Measurements from ENCODE around the gene VIL1. TPM values are rescaled to one million over a fixed set of nuclear protein-coding genes. Genes with fewer than 3 reads are reported as not detected.

Gene VIL1
- total RNA-seq, 1 experiment from 2014 or later: 0.49 TPM

GRCh38 chr2:218425531-218425930 lies 6.6 kb downstream of the VIL1 start:
- DNase-seq (ENCODE audit: low read depth, low spot score) (no peak), ATAC-seq (no peak)
- peaks cover 0 to 3% of the 10 kb centered on the region in 2 experiments; a peak in 1 of 4 replicates for H3K4me1 ChIP-seq (ENCODE audit: control insufficient read depth in 1 of 2, insufficient read depth in 2 of 2, low read length in 2 of 2)
- ChIA-PET CTCF (no interaction called here), RAD21 (ENCODE audit: low non-redundant PET in 1 of 2, low total read pairs in 2 of 2, uncharacterized antibody in 2 of 2, unreplicated experiment in 2 of 2) (no interaction called here), POLR2A (no interaction called here)
- no peaks in the 10 kb centered on the region for H3K36me3 ChIP-seq (ENCODE audit: control insufficient read depth in 1 of 2, insufficient read depth in 2 of 2, low read length in 2 of 2)
- no TSS peak for BruUV-seq (replicated peaks)
- no peaks in the 10 kb centered on the region for H3K79me2 ChIP-seq (ENCODE audit: insufficient read depth, low read length)
- no peak overlapping the region for H3K27ac ChIP-seq (ENCODE audit: low read depth, low read length)
- H3K9me3 ChIP-seq (ENCODE audit: control insufficient read depth in 1 of 2, insufficient read depth in 1 of 2, low read depth in 1 of 2, low read length in 2 of 2): no peaks in the 10 kb centered on the region
- intact Hi-C loops (cut with micrococcal nuclease): no loop called here
- H4K20me1 ChIP-seq (ENCODE audit: insufficient read depth): no peaks in the 10 kb centered on the region
- H3K9ac ChIP-seq (ENCODE audit: low read length): no peak overlapping the region
- no peak overlapping the region for H3K4me3 ChIP-seq (replicated peaks in 1 of 2; ENCODE audit: low read depth in 1 of 2, low read length in 2 of 2)
- H3K9me2 ChIP-seq (ENCODE audit: insufficient read depth): no peaks in the 10 kb centered on the region
- no peak overlapping the region for H3K4me2 ChIP-seq (ENCODE audit: low read length)
- no peaks in the 10 kb centered on the region for H3K27me3 ChIP-seq (ENCODE audit: insufficient read depth, low read length)
- no peak overlapping the region for H2AFZ ChIP-seq (ENCODE audit: low read depth, low read length, poor library complexity, severe bottlenecking)
- no peak for TF ChIP-seq EZH2 (IDR thresholded peaks at IDR 0.05)
- no peak for TF ChIP-seq POLR2A (IDR thresholded peaks at IDR 0.05; ENCODE audit: borderline replicate concordance, extremely low read depth, insufficient read depth, insufficient read length)
- no peak for TF ChIP-seq RAD21 (IDR thresholded peaks at IDR 0.05; ENCODE audit: low read depth)
- no peak for TF ChIP-seq ELF1 (IDR thresholded peaks at IDR 0.05; ENCODE audit: borderline replicate concordance, low read depth)
- no peak for TF ChIP-seq TCF7L2 (IDR thresholded peaks at IDR 0.05; ENCODE audit: borderline replicate concordance, extremely low read depth, insufficient read depth, insufficient read length)

GRCh38 chr2:218427741-218428140 lies 8.8 kb downstream of the VIL1 start:
- H3K4me1 ChIP-seq (ENCODE audit: control insufficient read depth in 1 of 2, insufficient read depth in 2 of 2, low read length in 2 of 2): peaks cover 0 to 3% of the 10 kb centered on the region in 2 experiments; a peak in 1 of 4 replicates
- no peaks in the 10 kb centered on the region for H3K27me3 ChIP-seq (ENCODE audit: insufficient read depth, low read length)
- ChIA-PET CTCF (no interaction called here), RAD21 (ENCODE audit: low non-redundant PET in 1 of 2, low total read pairs in 2 of 2, uncharacterized antibody in 2 of 2, unreplicated experiment in 2 of 2) (no interaction called here), POLR2A (no interaction called here)
- H3K36me3 ChIP-seq (ENCODE audit: control insufficient read depth in 1 of 2, insufficient read depth in 2 of 2, low read length in 2 of 2): no peaks in the 10 kb centered on the region
- H3K79me2 ChIP-seq (ENCODE audit: insufficient read depth, low read length): no peaks in the 10 kb centered on the region
- ATAC-seq (no peak), DNase-seq (ENCODE audit: low read depth, low spot score) (no peak)
- no peaks in the 10 kb centered on the region for H4K20me1 ChIP-seq (ENCODE audit: insufficient read depth)
- no TSS peak for BruUV-seq (replicated peaks)
- no peak overlapping the region for H3K4me2 ChIP-seq (ENCODE audit: low read length)
- intact Hi-C loops (cut with micrococcal nuclease): no loop called here
- no peak overlapping the region for H3K9ac ChIP-seq (ENCODE audit: low read length)
- H3K9me3 ChIP-seq (ENCODE audit: control insufficient read depth in 1 of 2, insufficient read depth in 1 of 2, low read depth in 1 of 2, low read length in 2 of 2): no peaks in the 10 kb centered on the region
- TF ChIP-seq CBX3 (IDR thresholded peaks at IDR 0.05; ENCODE audit: low read depth) (no peak), ZFX (IDR thresholded peaks at IDR 0.05) (no peak), POLR2A (IDR thresholded peaks at IDR 0.05; ENCODE audit: borderline replicate concordance, extremely low read depth, insufficient read depth, insufficient read length) (no peak)
- no peak overlapping the region for H2AFZ ChIP-seq (ENCODE audit: low read depth, low read length, poor library complexity, severe bottlenecking)
- no peak overlapping the region for H3K27ac ChIP-seq (ENCODE audit: low read depth, low read length)
- no peak overlapping the region for H3K4me3 ChIP-seq (replicated peaks in 1 of 2; ENCODE audit: low read depth in 1 of 2, low read length in 2 of 2)
- H3K9me2 ChIP-seq (ENCODE audit: insufficient read depth): no peaks in the 10 kb centered on the region
